Stimulated activated CD4-positive, alpha-beta T cell treated with anti-CD3 and anti-CD28 coated beads, Interleukin-4, amount 100 ng/mL, for 48 hours (primary cell): Measurements from ENCODE around the gene UAP1L1.

ENCODE experiments used
- DNase-seq, 2 donors: peaks; one replicate each; pipeline ENCODE4 v3.0.0-alpha.2; 2020; ENCODE audit warnings: low read depth in 2 of 2

Gene UAP1L1

DNA sequence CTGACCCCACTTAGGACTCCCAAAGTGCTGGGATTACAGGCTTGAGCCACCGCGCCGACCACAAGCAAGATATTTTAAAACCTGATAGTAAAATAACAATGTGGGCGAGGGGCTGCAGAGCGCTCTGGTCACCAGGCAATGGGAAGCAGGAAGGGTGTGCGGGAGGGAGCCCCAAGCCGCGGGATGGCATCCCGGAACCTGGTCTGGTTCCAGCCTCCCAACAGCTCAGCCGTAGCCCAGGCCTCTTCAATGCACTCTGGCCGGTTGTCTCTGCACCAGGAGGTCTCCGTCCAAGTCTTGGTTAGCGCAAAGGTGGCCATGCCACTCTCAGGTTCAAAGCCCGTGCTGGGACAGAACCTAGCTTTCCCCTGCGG, 694 bp upstream of the UAP1L1 start:
- DNase-seq = no peak

DNA sequence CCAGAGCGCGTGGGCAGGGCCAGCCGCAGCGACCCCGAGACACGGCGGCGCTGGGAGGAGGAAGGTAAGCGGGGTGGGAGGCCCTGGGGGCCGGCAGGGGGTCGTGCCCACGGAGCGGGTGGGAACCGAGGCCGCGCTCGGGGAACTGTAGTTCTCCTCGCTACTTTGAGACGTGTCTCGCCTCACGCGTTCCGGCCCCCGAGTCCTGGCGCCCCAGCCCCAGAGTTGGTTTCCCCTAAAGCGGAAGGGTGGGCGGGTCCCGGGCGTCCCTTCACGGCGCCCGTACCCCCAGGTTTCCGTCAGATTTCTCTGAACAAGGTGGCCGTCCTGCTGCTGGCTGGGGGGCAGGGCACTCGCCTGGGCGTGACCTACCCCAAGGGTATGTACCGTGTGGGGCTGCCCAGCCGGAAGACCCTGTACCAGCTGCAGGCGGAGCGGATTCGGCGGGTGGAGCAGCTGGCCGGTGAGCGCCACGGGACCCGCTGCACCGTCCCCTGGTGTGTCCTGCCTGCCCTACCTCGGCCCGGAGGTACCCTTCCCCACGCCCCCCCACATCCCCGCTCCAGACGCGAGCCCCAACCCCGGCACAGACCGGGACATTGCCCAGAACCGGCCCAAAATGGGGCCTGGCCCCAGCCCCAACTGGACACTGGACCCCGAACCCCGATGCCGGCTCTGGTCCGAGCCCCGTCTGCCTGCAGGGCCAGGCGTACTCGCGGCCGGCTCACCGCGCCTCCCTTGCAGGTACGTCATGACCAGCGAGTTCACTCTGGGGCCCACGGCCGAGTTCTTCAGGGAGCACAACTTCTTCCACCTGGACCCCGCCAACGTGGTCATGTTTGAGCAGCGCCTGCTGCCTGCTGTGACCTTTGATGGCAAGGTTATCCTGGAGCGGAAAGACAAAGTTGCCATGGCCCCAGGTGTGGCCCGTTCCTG, 709 bp downstream of the UAP1L1 start:
- DNase-seq = peak; percentile 15 to 18

DNA sequence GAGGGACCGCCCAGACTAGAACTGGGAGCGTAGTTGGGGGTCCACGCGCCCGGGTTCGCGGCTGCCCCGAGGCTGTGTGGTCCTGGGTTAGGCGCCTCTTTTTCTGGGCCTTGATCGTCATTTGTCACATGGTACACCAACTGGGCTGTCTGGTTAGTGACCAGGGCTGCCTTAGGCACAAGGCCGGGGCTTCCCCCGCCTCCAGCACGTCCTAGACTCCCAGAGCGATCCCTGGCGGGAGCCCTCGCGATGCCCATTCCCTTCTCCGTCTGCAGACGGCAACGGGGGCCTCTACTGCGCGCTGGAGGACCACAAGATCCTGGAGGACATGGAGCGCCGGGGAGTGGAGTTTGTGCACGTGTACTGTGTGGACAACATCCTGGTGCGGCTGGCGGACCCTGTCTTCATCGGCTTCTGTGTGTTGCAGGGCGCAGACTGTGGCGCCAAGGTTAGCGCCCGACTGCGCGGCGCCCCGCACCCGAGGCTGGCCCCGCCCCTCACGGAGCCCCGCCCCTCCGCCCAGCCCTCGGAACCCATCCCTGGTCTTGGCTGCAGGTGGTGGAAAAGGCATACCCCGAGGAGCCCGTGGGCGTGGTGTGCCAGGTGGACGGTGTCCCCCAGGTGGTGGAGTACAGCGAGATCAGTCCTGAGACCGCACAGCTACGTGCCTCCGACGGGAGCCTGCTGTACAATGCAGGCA, 1.5 kb downstream of the UAP1L1 start:
- DNase-seq = no peak

GRCh38 chr9:137079401-137079787, 2.1 kb downstream of the UAP1L1 start:
- no peak for DNase-seq

DNA sequence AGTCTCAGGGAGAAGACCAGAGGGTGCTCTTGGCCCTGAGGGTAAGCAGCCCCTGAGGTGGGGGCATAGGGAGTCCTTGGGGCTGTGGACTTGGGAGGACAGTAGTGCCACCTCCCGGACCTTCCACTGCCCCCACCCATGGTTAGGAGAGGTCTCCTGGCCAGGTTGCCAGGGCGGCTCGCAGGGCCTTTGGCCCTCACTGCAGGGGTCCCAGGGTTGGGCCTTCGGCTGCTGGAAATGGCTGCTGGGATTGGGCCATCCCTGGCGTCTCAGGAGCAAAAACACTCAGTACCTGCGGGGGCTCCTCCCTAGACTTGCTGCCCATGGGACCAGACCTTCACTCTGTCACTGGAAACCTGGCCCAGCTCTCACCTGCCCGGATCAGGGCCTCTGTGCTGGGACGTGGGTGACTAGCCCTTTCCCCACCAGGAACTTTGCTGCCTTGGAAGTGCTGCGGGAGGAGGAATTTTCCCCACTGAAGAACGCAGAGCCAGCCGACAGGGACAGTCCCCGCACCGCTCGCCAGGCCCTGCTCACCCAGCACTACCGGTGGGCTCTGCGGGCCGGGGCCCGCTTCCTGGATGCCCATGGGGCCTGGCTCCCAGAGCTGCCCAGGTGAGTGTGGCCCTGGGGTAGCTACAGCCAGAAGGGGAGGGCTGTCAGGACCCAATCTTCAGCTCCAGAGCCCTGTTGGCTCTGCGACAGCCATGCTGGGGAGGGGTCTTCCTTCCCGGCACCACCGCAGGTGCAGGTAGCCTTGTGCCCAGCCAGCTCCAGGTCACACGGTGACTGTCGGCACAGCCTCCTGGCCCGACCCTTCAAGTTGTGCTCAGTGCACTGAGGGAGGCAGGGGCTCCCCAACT, 3.2 kb downstream of the UAP1L1 start:
- no peak for DNase-seq

DNA sequence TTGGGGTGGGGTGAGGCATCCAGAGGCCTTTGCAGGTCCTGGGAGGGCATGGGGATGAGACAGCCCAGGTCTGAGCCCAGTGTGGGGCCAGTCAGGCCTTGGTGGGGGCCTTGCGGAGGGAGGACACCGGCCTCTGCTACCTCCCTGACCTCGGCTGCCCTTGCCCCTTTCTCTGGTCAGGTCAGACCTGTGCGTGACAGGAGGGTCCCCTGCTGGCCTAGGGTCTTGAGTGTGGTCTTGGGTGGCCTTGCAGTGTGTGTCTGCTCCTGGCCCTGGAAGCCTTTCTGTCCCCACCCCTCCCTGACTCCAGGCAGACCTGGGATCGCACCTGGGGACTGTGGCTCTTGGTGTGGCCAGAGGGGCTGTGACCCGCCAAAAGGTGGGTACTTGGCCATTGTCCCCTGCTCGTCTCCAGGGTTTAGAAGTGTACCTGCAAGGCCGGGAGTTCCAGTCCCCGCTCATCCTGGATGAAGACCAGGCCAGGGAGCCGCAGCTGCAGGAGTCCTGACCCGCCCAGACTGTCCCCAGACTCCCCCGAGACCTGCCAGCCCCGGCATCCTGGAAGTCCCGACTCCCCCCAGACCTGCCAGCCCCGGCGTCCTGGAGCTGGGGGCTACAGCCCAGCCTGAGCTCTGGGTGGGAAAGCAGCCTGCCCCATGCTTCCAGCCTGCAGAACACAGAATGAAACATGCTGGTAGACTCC, 5.1 kb downstream of the UAP1L1 start:
- no peak for DNase-seq

- DNase-seq = no peak
These were observed 5.6 kb downstream of the UAP1L1 start for GRCh38 chr9:137082925-137083290.

GRCh38 chr9:137083394-137084004, 6.2 kb downstream of the UAP1L1 start:
- peak in 1 of 2 donors; percentile 22 for DNase-seq

- no peak for DNase-seq
These were observed 7.2 kb downstream of the UAP1L1 start for GRCh38 chr9:137084526-137084925.

GRCh38 chr9:137085920-137086530, 8.7 kb downstream of the UAP1L1 start:
- peak; percentile 28 to 33 for DNase-seq

DNA sequence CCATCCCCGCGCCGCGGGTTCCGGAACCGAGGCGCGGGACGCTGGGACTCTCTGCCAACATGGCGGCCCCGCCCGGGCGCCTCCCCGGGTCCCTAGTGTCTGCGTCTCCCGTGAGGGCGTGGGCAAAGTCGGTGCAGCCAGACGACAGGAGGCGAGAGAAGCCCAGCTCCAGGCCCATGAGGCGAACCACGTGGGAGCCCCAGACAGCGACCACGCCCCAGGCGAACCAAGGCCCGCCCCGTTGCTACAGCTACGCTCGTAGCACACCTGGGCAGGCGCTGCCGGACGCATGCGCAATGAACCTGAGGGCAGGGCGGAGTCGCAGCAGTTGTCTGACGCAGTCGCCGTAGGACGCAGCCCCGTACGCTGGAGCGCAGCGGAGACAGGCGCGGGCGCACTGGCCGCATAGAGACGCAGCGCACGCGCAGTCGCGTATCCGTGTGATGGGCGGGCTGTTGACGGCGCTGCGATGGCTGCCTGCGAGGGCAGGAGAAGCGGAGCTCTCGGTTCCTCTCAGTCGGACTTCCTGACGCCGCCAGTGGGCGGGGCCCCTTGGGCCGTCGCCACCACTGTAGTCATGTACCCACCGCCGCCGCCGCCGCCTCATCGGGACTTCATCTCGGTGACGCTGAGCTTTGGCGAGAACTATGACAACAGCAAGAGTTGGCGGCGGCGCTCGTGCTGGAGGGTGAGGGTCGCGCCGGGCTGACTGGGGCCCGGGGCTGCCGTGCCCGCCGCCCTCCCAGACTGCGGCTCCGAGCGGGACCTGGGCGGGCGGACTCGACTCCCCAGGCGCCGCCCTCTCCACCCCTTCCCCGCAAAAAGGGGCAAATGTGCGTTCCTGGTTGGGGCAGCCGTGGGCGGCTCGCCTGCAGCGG, 9.5 kb downstream of the UAP1L1 start, which contains the start of gene MAN1B1:
MAN1B1 (plus strand) TSS at position 455 of the 878 bp plus-strand sequence; CDS start at position 470, 15 bp downstream.
- peak; percentile 99 for DNase-seq

- no peak for DNase-seq
These were observed 10.2 kb downstream of the UAP1L1 start for GRCh38 chr9:137087409-137087925.

DNA sequence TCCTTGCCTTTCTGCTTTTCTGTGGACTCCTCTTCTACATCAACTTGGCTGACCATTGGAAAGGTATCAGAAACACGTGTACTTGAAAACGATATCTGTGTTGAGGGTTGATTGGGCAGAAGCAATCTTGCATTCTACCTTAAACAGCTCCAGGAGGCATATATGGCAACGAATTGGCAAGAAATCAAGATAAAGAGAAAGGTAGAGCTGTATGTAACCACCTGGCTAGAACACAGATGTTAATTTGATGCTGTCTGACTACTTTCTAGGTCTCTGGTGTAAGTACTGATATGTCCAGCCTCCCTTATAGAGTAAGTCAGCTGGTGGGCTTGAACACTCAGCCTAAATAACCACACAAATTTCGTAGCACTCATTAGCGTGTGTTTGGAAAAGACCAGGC, 10.8 kb downstream of the UAP1L1 start:
- DNase-seq = no peak

GRCh38 chr9:137089232-137089947, 12.1 kb downstream of the UAP1L1 start:
- no peak for DNase-seq

- DNase-seq = peak; percentile 73 to 80
These were observed 18.6 kb downstream of the UAP1L1 start for GRCh38 chr9:137095664-137096517.

DNA sequence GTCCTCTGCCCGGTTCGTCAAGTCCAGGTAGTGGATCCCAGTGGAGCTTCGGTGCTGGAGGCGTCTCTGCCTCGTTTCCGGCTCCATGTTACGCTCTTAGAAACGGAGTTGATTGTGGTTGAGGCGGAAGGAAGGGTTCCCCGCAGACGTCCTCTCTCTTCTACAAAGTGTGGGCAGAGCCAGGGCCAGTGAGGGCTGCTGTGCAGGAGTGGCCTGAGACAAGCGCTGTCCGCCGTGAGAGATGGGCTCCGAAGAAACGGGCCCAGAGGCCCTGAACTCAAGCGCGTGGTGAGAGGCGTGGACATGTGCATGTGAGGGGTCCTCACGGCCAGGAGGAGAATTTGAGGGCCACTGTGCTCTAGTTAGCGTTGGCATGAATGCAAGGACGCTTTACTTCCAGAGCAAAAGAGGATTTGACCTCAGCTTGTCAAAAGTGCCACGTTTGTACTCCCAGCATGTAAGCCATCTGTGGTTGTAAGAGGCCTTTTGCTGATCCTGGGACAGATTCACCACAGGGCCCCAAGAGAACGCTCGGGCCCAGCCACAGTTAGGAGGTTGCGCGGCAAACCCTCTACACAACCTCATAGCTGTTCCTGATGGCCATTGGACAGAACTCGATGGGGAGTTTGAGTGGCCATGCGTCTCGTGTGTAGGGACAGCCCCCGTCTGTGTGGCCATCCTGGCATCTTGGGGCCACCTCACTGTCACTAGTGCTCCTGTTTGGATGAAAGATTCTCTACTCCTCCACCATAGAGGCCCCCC, 19.6 kb downstream of the UAP1L1 start:
- DNase-seq = no peak
